Head of caudate nucleus (tissue), 42 donors: ENCODE results near the gene HES1.
A peak's percentile ranks its signal among the peaks of the same experiment; 100 is the strongest.
"Not testable (repeated sequence)": the region's sequence is repeated elsewhere in the genome, so short reads cannot be mapped to it uniquely, and the experiment has no call there.

Experiments
- DNase-seq, 42 donors: peaks; one replicate each; pipeline versions ENCODE4 v3.0.0 to v3.0.0-alpha.2; 2020 to 2021; ENCODE audit warnings: mixed read lengths in 7 of 42
- intact Hi-C: fragments of 100-400 bp; cut with DNase I; formaldehyde crosslinking; loops from one replicate; pipeline ENCODE4 v1.15.0; 2022

HES1 gene

GRCh38 chr3:194137008-194137505 is 1.1 kb downstream of the HES1 start:
- peak in 17 of 42 donors; percentile 3 to 66 (median 29) for DNase-seq
- intact Hi-C loops, result loop anchor here (5.0 to 10.0 kb wide), 3 partner anchors 135 to 355 kb away; no protein-coding TSS in a partner anchor

- intact Hi-C loops, result loop anchor here (5.0 to 10.0 kb wide), 3 partner anchors 135 to 355 kb away; no protein-coding TSS in a partner anchor
- DNase-seq, result peak in 34 of 42 donors; percentile 9 to 67 (median 38)
Observed at GRCh38 chr3:194137506-194138474, 1.8 kb downstream of the HES1 start.

GRCh38 chr3:194138732-194139070 is 2.8 kb downstream of the HES1 start:
- intact Hi-C loops, result loop anchor here (5.0 to 10.0 kb wide), 3 partner anchors 134 to 356 kb away; no protein-coding TSS in a partner anchor

GRCh38 chr3:194139071-194139813 is 3.3 kb downstream of the HES1 start:
- DNase-seq, result peak in 3 of 42 donors; percentile 11 to 48 (median 18)
- intact Hi-C loops, result loop anchor here (5.0 to 10.0 kb wide), 3 partner anchors 133 to 357 kb away; no protein-coding TSS in a partner anchor

More at GRCh38 chr3:194138732-194139070, 2.8 kb downstream of the HES1 start:
- DNase-seq, result no peak

- intact Hi-C loops, result loop anchor here (5.0 to 10.0 kb wide), 3 partner anchors 132 to 358 kb away; no protein-coding TSS in a partner anchor
- DNase-seq, result no peak
Observed at GRCh38 chr3:194139814-194140391, 4.0 kb downstream of the HES1 start.

GRCh38 chr3:194140520-194141414 is 4.8 kb downstream of the HES1 start:
- peak in 33 of 42 donors; percentile 8 to 80 (median 42) for DNase-seq
- intact Hi-C loops, result no loop called here

- DNase-seq, result peak; percentile 62 to 94 (median 83)
- intact Hi-C loops, result no loop called here
Observed at GRCh38 chr3:194141415-194142155, 5.6 kb downstream of the HES1 start.

- DNase-seq, result peak in 2 of 42 donors; percentile 22 to 42
- intact Hi-C loops, result no loop called here
Observed at GRCh38 chr3:194142156-194142910, 6.4 kb downstream of the HES1 start.

GRCh38 chr3:194145702-194146101 is 9.8 kb downstream of the HES1 start:
- intact Hi-C loops, result no loop called here
- no peak for DNase-seq

GRCh38 chr3:194147679-194148078 is 11.7 kb downstream of the HES1 start:
- intact Hi-C loops, result no loop called here
- no peak for DNase-seq

- peak in 34 of 42 donors; percentile 5 to 72 (median 45) for DNase-seq
- intact Hi-C loops, result no loop called here
Observed at GRCh38 chr3:194148383-194148782, 12.4 kb downstream of the HES1 start.

- DNase-seq, result no peak
- intact Hi-C loops, result no loop called here
Observed at GRCh38 chr3:194150252-194150934, 14.4 kb downstream of the HES1 start.

GRCh38 chr3:194150935-194151302 is 15.0 kb downstream of the HES1 start:
- DNase-seq, intact Hi-C loops: not testable (repeated sequence)

GRCh38 chr3:194154346-194154745 is 18.4 kb downstream of the HES1 start:
- intact Hi-C loops, result no loop called here
- no peak for DNase-seq

GRCh38 chr3:194156095-194156494 is 20.1 kb downstream of the HES1 start:
- DNase-seq, result peak in 1 of 42 donors; percentile 2
- intact Hi-C loops, result no loop called here

GRCh38 chr3:194158942-194159439 is 23.0 kb downstream of the HES1 start:
- DNase-seq, result peak in 1 of 42 donors; percentile 8
- intact Hi-C loops, result no loop called here
